ENCODE data around the gene MRPS23. TPM values are rescaled to one million over a fixed set of nuclear protein-coding genes. Genes with fewer than 3 reads are reported as not detected.

The MRPS23 gene
- total and polyA plus RNA-seq, 2 of the 13 experiments (the other 11 are each of a cell fraction or from before 2014, with no cell fraction given), result 63.2 to 181 TPM

- TF ChIP-seq PLSCR1 (CRISPR knock-in tag; IDR thresholded peaks at IDR 0.05; ENCODE audit: borderline replicate concordance) (no peak), KLF16 (CRISPR knock-in tag; IDR thresholded peaks at IDR 0.05) (peak in 1 of 2 experiments; percentile 66; a peak in 1 of 4 replicates), ZBTB26 (CRISPR knock-in tag; IDR thresholded peaks at IDR 0.05; ENCODE audit: borderline replicate concordance) (no peak; the same call in 1 of the 2 replicates), GPBP1L1 (CRISPR knock-in tag; IDR thresholded peaks at IDR 0.05) (no peak), CENPX (CRISPR knock-in tag; IDR thresholded peaks at IDR 0.05) (no peak), ESRRA (CRISPR knock-in tag; IDR thresholded peaks at IDR 0.05; ENCODE audit: low read depth) (no peak), SKIL (CRISPR knock-in tag; IDR thresholded peaks at IDR 0.05; ENCODE audit: borderline replicate concordance) (no peak), SSRP1 (CRISPR knock-in tag; IDR thresholded peaks at IDR 0.05) (no peak), ZNF234 (CRISPR knock-in tag; conservative IDR thresholded peaks at IDR 0.05) (no peak), BORCS8-MEF2B (CRISPR knock-in tag; IDR thresholded peaks at IDR 0.05) (no peak), HDAC1 (CRISPR knock-in tag; IDR thresholded peaks at IDR 0.05) (peak; percentile 52; the same call in 1 of the 2 replicates), IRF9 (CRISPR knock-in tag; IDR thresholded peaks at IDR 0.05; ENCODE audit: borderline replicate concordance) (no peak), THAP8 (CRISPR knock-in tag; IDR thresholded peaks at IDR 0.05; ENCODE audit: borderline replicate concordance) (no peak), SUZ12 (IDR thresholded peaks at IDR 0.05; ENCODE audit: low read depth, low read length) (no peak), ZFAT (CRISPR knock-in tag; conservative IDR thresholded peaks at IDR 0.05) (no peak), ZBTB34 (CRISPR knock-in tag; IDR thresholded peaks at IDR 0.05) (peak; percentile 73), ZBTB46 (CRISPR knock-in tag; IDR thresholded peaks at IDR 0.05; ENCODE audit: borderline replicate concordance) (no peak)
These were observed 25.6 kb upstream of the MRPS23 start (continued) for GRCh38 chr17:57875290-57876022.

All from HepG2 (cell line).